ENCODE measurements around the gene CCDC88B. TPM values are rescaled to one million over a fixed set of nuclear protein-coding genes. Genes with fewer than 3 reads are reported as not detected.

The CCDC88B gene
- total RNA-seq, 1 experiment from 2014 or later = 9.6 TPM

GRCh38 chr11:64369440-64370421 lies 29.7 kb downstream of the CCDC88B start:
- H3K4me3 ChIP-seq = no peak overlapping the region
- H3K9me2 ChIP-seq (ENCODE audit: insufficient read depth) = no peaks in the 10 kb centered on the region
- intact Hi-C loops (cut with micrococcal nuclease; ENCODE audit: unreplicated experiment) = no loop called here
- TF ChIP-seq CTCF (conservative IDR thresholded peaks at IDR 0.05) = no peak
- no peak for TF ChIP-seq EZH2 (IDR thresholded peaks at IDR 0.05; ENCODE audit: low read depth)
- no peak overlapping the region for H3K4me2 ChIP-seq
- CTCF ChIA-PET = interaction anchor here (0.6 kb wide), 1 partner anchor 24 kb away, joined by 3 read pairs; no protein-coding TSS in a partner anchor
- no peak for DNase-seq
- H3K79me2 ChIP-seq (ENCODE audit: low read depth) = no peaks in the 10 kb centered on the region
- no peak overlapping the region for H3K27ac ChIP-seq
- peaks cover 43% of the 10 kb centered on the region for H3F3A ChIP-seq (ENCODE audit: insufficient read depth, low read depth)
- H3K36me3 ChIP-seq (ENCODE audit: low read depth) = peaks cover 25% of the 10 kb centered on the region
- H3K4me1 ChIP-seq (replicated peaks; ENCODE audit: insufficient read depth) = peaks cover 13% of the 10 kb centered on the region
- H3K9me3 ChIP-seq (ENCODE audit: insufficient read depth, low read depth) = no peaks in the 10 kb centered on the region
- peaks cover 5% of the 10 kb centered on the region; the same call in 1 of the 2 replicates for H4K20me1 ChIP-seq (ENCODE audit: insufficient read depth)
- H2AFZ ChIP-seq = no peak overlapping the region
- POLR2A ChIA-PET (ENCODE audit: unreplicated experiment) = no interaction called here
- no TSS peak for BruUV-seq (replicated peaks)
- no peaks in the 10 kb centered on the region for H3K27me3 ChIP-seq (ENCODE audit: insufficient read depth, low read depth)

GRCh38 chr11:64371201-64371600 lies 31.2 kb downstream of the CCDC88B start:
- no peak for DNase-seq
- intact Hi-C loops (cut with micrococcal nuclease; ENCODE audit: unreplicated experiment) = no loop called here
- H2AFZ ChIP-seq = no peak overlapping the region
- peaks cover 5% of the 10 kb centered on the region; the same call in 1 of the 2 replicates for H4K20me1 ChIP-seq (ENCODE audit: insufficient read depth)
- no peaks in the 10 kb centered on the region for H3K9me3 ChIP-seq (ENCODE audit: insufficient read depth, low read depth)
- H3F3A ChIP-seq (ENCODE audit: insufficient read depth, low read depth) = peaks cover 28% of the 10 kb centered on the region
- H3K9me2 ChIP-seq (ENCODE audit: insufficient read depth) = no peaks in the 10 kb centered on the region
- H3K27ac ChIP-seq = no peak overlapping the region
- H3K36me3 ChIP-seq (ENCODE audit: low read depth) = peaks cover 12% of the 10 kb centered on the region
- H3K4me2 ChIP-seq = no peak overlapping the region
- no peaks in the 10 kb centered on the region for H3K27me3 ChIP-seq (ENCODE audit: insufficient read depth, low read depth)
- no peak overlapping the region for H3K4me3 ChIP-seq
- TF ChIP-seq CTCF (conservative IDR thresholded peaks at IDR 0.05) (no peak), EZH2 (IDR thresholded peaks at IDR 0.05; ENCODE audit: low read depth) (no peak)
- ChIA-PET CTCF (interaction anchor here (0.7 kb wide), 1 partner anchor 190 kb away, joined by 6 read pairs; no protein-coding TSS in a partner anchor), POLR2A (ENCODE audit: unreplicated experiment) (no interaction called here)
- H3K79me2 ChIP-seq (ENCODE audit: low read depth) = no peaks in the 10 kb centered on the region
- H3K4me1 ChIP-seq (replicated peaks; ENCODE audit: insufficient read depth) = peaks cover 10% of the 10 kb centered on the region
- no TSS peak for BruUV-seq (replicated peaks)

GRCh38 chr11:64372021-64372420 lies 32.0 kb downstream of the CCDC88B start:
- Histone ChIP-seq H3K4me3 (no peak overlapping the region), H3K4me1 (replicated peaks; ENCODE audit: insufficient read depth) (peaks cover 2% of the 10 kb centered on the region; the same call in 1 of the 2 replicates), H3K36me3 (ENCODE audit: low read depth) (peaks cover 9% of the 10 kb centered on the region), H3K4me2 (no peak overlapping the region), H3K79me2 (ENCODE audit: low read depth) (no peaks in the 10 kb centered on the region), H3K27ac (no peak overlapping the region), H2AFZ (no peak overlapping the region), H3F3A (ENCODE audit: insufficient read depth, low read depth) (peaks cover 22% of the 10 kb centered on the region), H3K9me3 (ENCODE audit: insufficient read depth, low read depth) (no peaks in the 10 kb centered on the region), H3K9me2 (ENCODE audit: insufficient read depth) (no peaks in the 10 kb centered on the region), H4K20me1 (ENCODE audit: insufficient read depth) (peaks cover 5% of the 10 kb centered on the region; the same call in 1 of the 2 replicates), H3K27me3 (ENCODE audit: insufficient read depth, low read depth) (no peaks in the 10 kb centered on the region)
- TF ChIP-seq CTCF (conservative IDR thresholded peaks at IDR 0.05) = no peak
- TF ChIP-seq EZH2 (IDR thresholded peaks at IDR 0.05; ENCODE audit: low read depth) = no peak
- POLR2A ChIA-PET (ENCODE audit: unreplicated experiment) = no interaction called here
- intact Hi-C loops (cut with micrococcal nuclease; ENCODE audit: unreplicated experiment) = no loop called here
- CTCF ChIA-PET = no interaction called here
- no TSS peak for BruUV-seq (replicated peaks)
- DNase-seq = no peak
